ENCODE results near the gene DGKG. TPM values are rescaled to one million over a fixed set of nuclear protein-coding genes. Genes with fewer than 3 reads are reported as not detected.

Gene DGKG
- total RNA-seq, 2 experiments from 2014 or later: 0.19 to 0.54 TPM

GRCh38 chr3:186223476-186223875, 138.6 kb downstream of the DGKG start:
- POLR2A ChIA-PET: interaction anchor here (0.5 kb wide), 1 partner anchor 346 kb away, joined by 5 read pairs; no protein-coding TSS in a partner anchor
- peaks cover 37% of the 10 kb centered on the region for H3K27me3 Mint-ChIP-seq
- DNase-seq: no peak
- H3K4me1 Mint-ChIP-seq: peaks cover 4% of the 10 kb centered on the region
- H3K27ac Mint-ChIP-seq: no peak overlapping the region
- H3K36me3 Mint-ChIP-seq: no peaks in the 10 kb centered on the region
- H3K9me3 Mint-ChIP-seq: no peaks in the 10 kb centered on the region
- ATAC-seq (ENCODE audit: low read depth): no peak
- H3K4me3 Mint-ChIP-seq: no peak overlapping the region

GRCh38 chr3:186221760-186222378, 140.2 kb downstream of the DGKG start:
- Mint-ChIP-seq H3K9me3 (no peaks in the 10 kb centered on the region), H3K27ac (no peak overlapping the region), H3K4me1 (peaks cover 11% of the 10 kb centered on the region), H3K27me3 (peaks cover 32% of the 10 kb centered on the region), H3K4me3 (no peak overlapping the region), H3K36me3 (no peaks in the 10 kb centered on the region)
- POLR2A ChIA-PET: no interaction called here
- DNase-seq: no peak
- ATAC-seq (ENCODE audit: low read depth): no peak

GRCh38 chr3:186220911-186221645, 141.0 kb downstream of the DGKG start:
- Mint-ChIP-seq H3K27me3 (peaks cover 31% of the 10 kb centered on the region), H3K4me1 (peaks cover 16% of the 10 kb centered on the region), H3K4me3 (no peak overlapping the region), H3K27ac (no peak overlapping the region), H3K9me3 (no peaks in the 10 kb centered on the region), H3K36me3 (no peaks in the 10 kb centered on the region)
- POLR2A ChIA-PET: no interaction called here
- no peak for DNase-seq
- no peak for ATAC-seq (ENCODE audit: low read depth)

GRCh38 chr3:186220365-186220764, 141.7 kb downstream of the DGKG start:
- DNase-seq: no peak
- Mint-ChIP-seq H3K36me3 (no peaks in the 10 kb centered on the region), H3K9me3 (no peaks in the 10 kb centered on the region), H3K4me3 (no peak overlapping the region), H3K27me3 (peaks cover 29% of the 10 kb centered on the region), H3K27ac (no peak overlapping the region), H3K4me1 (peaks cover 16% of the 10 kb centered on the region)
- POLR2A ChIA-PET: no interaction called here
- ATAC-seq (ENCODE audit: low read depth): no peak

- Mint-ChIP-seq H3K9me3 (no peaks in the 10 kb centered on the region), H3K36me3 (no peaks in the 10 kb centered on the region), H3K4me1 (peaks cover 16% of the 10 kb centered on the region), H3K27ac (no peak overlapping the region), H3K4me3 (no peak overlapping the region), H3K27me3 (peaks cover 23% of the 10 kb centered on the region)
- DNase-seq: no peak
- ATAC-seq (ENCODE audit: low read depth): no peak
- POLR2A ChIA-PET: no interaction called here
Observed at GRCh38 chr3:186219211-186219638, 142.8 kb downstream of the DGKG start.

- POLR2A ChIA-PET: no interaction called here
- DNase-seq (no peak), ATAC-seq (ENCODE audit: low read depth) (no peak)
- no peak overlapping the region for H3K4me3 Mint-ChIP-seq
- H3K36me3 Mint-ChIP-seq: no peaks in the 10 kb centered on the region
- peaks cover 15% of the 10 kb centered on the region for H3K27me3 Mint-ChIP-seq
- no peaks in the 10 kb centered on the region for H3K9me3 Mint-ChIP-seq
- H3K27ac Mint-ChIP-seq: no peak overlapping the region
- peaks cover 16% of the 10 kb centered on the region for H3K4me1 Mint-ChIP-seq
Observed at GRCh38 chr3:186218421-186218820, 143.6 kb downstream of the DGKG start.

- ATAC-seq (ENCODE audit: low read depth) (peak; percentile 87), DNase-seq (no peak)
- Mint-ChIP-seq H3K4me1 (peaks cover 16% of the 10 kb centered on the region), H3K36me3 (no peaks in the 10 kb centered on the region), H3K4me3 (peak overlapping the region; percentile 14), H3K27me3 (peaks cover 10% of the 10 kb centered on the region), H3K9me3 (no peaks in the 10 kb centered on the region), H3K27ac (peak overlapping the region; percentile 22)
- POLR2A ChIA-PET: no interaction called here
Observed at GRCh38 chr3:186217820-186218164, 144.2 kb downstream of the DGKG start.

GRCh38 chr3:186216900-186217819, 144.9 kb downstream of the DGKG start:
- ATAC-seq (ENCODE audit: low read depth) (peak; percentile 17), DNase-seq (no peak)
- Mint-ChIP-seq H3K4me1 (peaks cover 16% of the 10 kb centered on the region), H3K27me3 (peaks cover 10% of the 10 kb centered on the region), H3K4me3 (no peak overlapping the region), H3K36me3 (no peaks in the 10 kb centered on the region), H3K9me3 (no peaks in the 10 kb centered on the region), H3K27ac (no peak overlapping the region)
- POLR2A ChIA-PET: no interaction called here

GRCh38 chr3:186214670-186215069, 147.4 kb downstream of the DGKG start:
- DNase-seq (no peak), ATAC-seq (ENCODE audit: low read depth) (no peak)
- POLR2A ChIA-PET: no interaction called here
- H3K27me3 Mint-ChIP-seq: peaks cover 12% of the 10 kb centered on the region
- H3K4me3 Mint-ChIP-seq: no peak overlapping the region
- H3K36me3 Mint-ChIP-seq: no peaks in the 10 kb centered on the region
- no peaks in the 10 kb centered on the region for H3K9me3 Mint-ChIP-seq
- no peak overlapping the region for H3K27ac Mint-ChIP-seq
- H3K4me1 Mint-ChIP-seq: peaks cover 17% of the 10 kb centered on the region

GRCh38 chr3:186213946-186214345, 148.1 kb downstream of the DGKG start:
- H3K4me1 Mint-ChIP-seq: peaks cover 15% of the 10 kb centered on the region
- DNase-seq (no peak), ATAC-seq (ENCODE audit: low read depth) (no peak)
- H3K27ac Mint-ChIP-seq: no peak overlapping the region
- H3K4me3 Mint-ChIP-seq: no peak overlapping the region
- H3K27me3 Mint-ChIP-seq: peaks cover 10% of the 10 kb centered on the region
- H3K9me3 Mint-ChIP-seq: no peaks in the 10 kb centered on the region
- POLR2A ChIA-PET: no interaction called here
- no peaks in the 10 kb centered on the region for H3K36me3 Mint-ChIP-seq

- H3K4me3 Mint-ChIP-seq: no peak overlapping the region
- H3K9me3 Mint-ChIP-seq: no peaks in the 10 kb centered on the region
- H3K4me1 Mint-ChIP-seq: peaks cover 10% of the 10 kb centered on the region
- no peak overlapping the region for H3K27ac Mint-ChIP-seq
- H3K36me3 Mint-ChIP-seq: no peaks in the 10 kb centered on the region
- ATAC-seq (ENCODE audit: low read depth) (no peak), DNase-seq (no peak)
- H3K27me3 Mint-ChIP-seq: peaks cover 10% of the 10 kb centered on the region
- POLR2A ChIA-PET: no interaction called here
Observed at GRCh38 chr3:186212611-186213010, 149.4 kb downstream of the DGKG start.

- peaks cover 1% of the 10 kb centered on the region for H3K4me1 Mint-ChIP-seq
- DNase-seq (no peak), ATAC-seq (ENCODE audit: low read depth) (no peak)
- peaks cover 3% of the 10 kb centered on the region for H3K27me3 Mint-ChIP-seq
- H3K9me3 Mint-ChIP-seq: no peaks in the 10 kb centered on the region
- POLR2A ChIA-PET: no interaction called here
- no peak overlapping the region for H3K4me3 Mint-ChIP-seq
- no peaks in the 10 kb centered on the region for H3K36me3 Mint-ChIP-seq
- H3K27ac Mint-ChIP-seq: no peak overlapping the region
Observed at GRCh38 chr3:186210852-186211500, 151.1 kb downstream of the DGKG start.

Measured in activated naive CD8-positive, alpha-beta T cell treated with anti-CD3 and anti-CD28 coated beads, Interleukin-2, amount 10 ng/mL, durations not matched to agents 7 days and 5 days (primary cell).